Measurements from ENCODE around the gene DOK7. TPM values are rescaled to one million over a fixed set of nuclear protein-coding genes. Genes with fewer than 3 reads are reported as not detected.

Gene DOK7
- total RNA-seq, 1 experiment from 2014 or later: not detected

- TF ChIP-seq EZH2 (IDR thresholded peaks at IDR 0.05; ENCODE audit: borderline replicate concordance, low read depth, low read length, poor library complexity, severe bottlenecking) (no peak), CTCF (conservative IDR thresholded peaks at IDR 0.05; ENCODE audit: low read depth, low read length) (no peak)
- no peaks in the 10 kb centered on the region for H3K27me3 ChIP-seq (replicated peaks; ENCODE audit: insufficient read depth, low read depth, low read length, poor library complexity)
- no peak for DNase-seq (ENCODE audit: low spot score)
- intact Hi-C loops (cut with micrococcal nuclease; ENCODE audit: unreplicated experiment): no loop called here
- H3K27ac ChIP-seq (ENCODE audit: low read depth, low read length, poor library complexity, severe bottlenecking): no peak overlapping the region
- H3K4me3 ChIP-seq (ENCODE audit: low read depth, low read length, poor library complexity, severe bottlenecking): no peak overlapping the region
- H3K36me3 ChIP-seq (ENCODE audit: insufficient read depth, low read length, poor library complexity, severe bottlenecking): no peaks in the 10 kb centered on the region
- BruUV-seq (replicated peaks): no TSS peak
- peaks cover 5% of the 10 kb centered on the region for H3K4me1 ChIP-seq (ENCODE audit: insufficient read depth, low read length, poor library complexity, severe bottlenecking)
- ChIA-PET CTCF (no interaction called here), POLR2A (ENCODE audit: low non-redundant PET) (no interaction called here)
- H3K9me3 ChIP-seq (ENCODE audit: low read depth, low read length, poor library complexity, severe bottlenecking): no peaks in the 10 kb centered on the region
These were observed 30.7 kb upstream of the DOK7 start for GRCh38 chr4:3432381-3432790.

- intact Hi-C loops (cut with micrococcal nuclease; ENCODE audit: unreplicated experiment): no loop called here
- H3K36me3 ChIP-seq (ENCODE audit: insufficient read depth, low read length, poor library complexity, severe bottlenecking): no peaks in the 10 kb centered on the region
- no peak overlapping the region for H3K4me3 ChIP-seq (ENCODE audit: low read depth, low read length, poor library complexity, severe bottlenecking)
- no TSS peak for BruUV-seq (replicated peaks)
- peaks cover 5% of the 10 kb centered on the region for H3K4me1 ChIP-seq (ENCODE audit: insufficient read depth, low read length, poor library complexity, severe bottlenecking)
- H3K27me3 ChIP-seq (replicated peaks; ENCODE audit: insufficient read depth, low read depth, low read length, poor library complexity): no peaks in the 10 kb centered on the region
- DNase-seq (ENCODE audit: low spot score): no peak
- TF ChIP-seq EZH2 (IDR thresholded peaks at IDR 0.05; ENCODE audit: borderline replicate concordance, low read depth, low read length, poor library complexity, severe bottlenecking) (no peak), CTCF (conservative IDR thresholded peaks at IDR 0.05; ENCODE audit: low read depth, low read length) (no peak)
- no peak overlapping the region for H3K27ac ChIP-seq (ENCODE audit: low read depth, low read length, poor library complexity, severe bottlenecking)
- H3K9me3 ChIP-seq (ENCODE audit: low read depth, low read length, poor library complexity, severe bottlenecking): no peaks in the 10 kb centered on the region
- ChIA-PET POLR2A (ENCODE audit: low non-redundant PET) (no interaction called here), CTCF (no interaction called here)
These were observed 29.8 kb upstream of the DOK7 start for GRCh38 chr4:3433138-3433869.

- no peak for DNase-seq (ENCODE audit: low spot score)
- H3K27ac ChIP-seq (ENCODE audit: low read depth, low read length, poor library complexity, severe bottlenecking): no peak overlapping the region
- no peaks in the 10 kb centered on the region for H3K36me3 ChIP-seq (ENCODE audit: insufficient read depth, low read length, poor library complexity, severe bottlenecking)
- ChIA-PET CTCF (no interaction called here), POLR2A (ENCODE audit: low non-redundant PET) (no interaction called here)
- no peaks in the 10 kb centered on the region for H3K27me3 ChIP-seq (replicated peaks; ENCODE audit: insufficient read depth, low read depth, low read length, poor library complexity)
- H3K4me3 ChIP-seq (ENCODE audit: low read depth, low read length, poor library complexity, severe bottlenecking): no peak overlapping the region
- TF ChIP-seq EZH2 (IDR thresholded peaks at IDR 0.05; ENCODE audit: borderline replicate concordance, low read depth, low read length, poor library complexity, severe bottlenecking) (no peak), CTCF (conservative IDR thresholded peaks at IDR 0.05; ENCODE audit: low read depth, low read length) (no peak)
- intact Hi-C loops (cut with micrococcal nuclease; ENCODE audit: unreplicated experiment): no loop called here
- H3K4me1 ChIP-seq (ENCODE audit: insufficient read depth, low read length, poor library complexity, severe bottlenecking): peaks cover 5% of the 10 kb centered on the region
- BruUV-seq (replicated peaks): no TSS peak
- no peaks in the 10 kb centered on the region for H3K9me3 ChIP-seq (ENCODE audit: low read depth, low read length, poor library complexity, severe bottlenecking)
These were observed 28.0 kb upstream of the DOK7 start for GRCh38 chr4:3434881-3435685.

Measured in A673 (cell line).